ENCODE results near the gene VASN. TPM values are rescaled to one million over a fixed set of nuclear protein-coding genes. Genes with fewer than 3 reads are reported as not detected.

Gene VASN
- total RNA-seq, 1 experiment from 2014 or later: 45.3 TPM

DNA sequence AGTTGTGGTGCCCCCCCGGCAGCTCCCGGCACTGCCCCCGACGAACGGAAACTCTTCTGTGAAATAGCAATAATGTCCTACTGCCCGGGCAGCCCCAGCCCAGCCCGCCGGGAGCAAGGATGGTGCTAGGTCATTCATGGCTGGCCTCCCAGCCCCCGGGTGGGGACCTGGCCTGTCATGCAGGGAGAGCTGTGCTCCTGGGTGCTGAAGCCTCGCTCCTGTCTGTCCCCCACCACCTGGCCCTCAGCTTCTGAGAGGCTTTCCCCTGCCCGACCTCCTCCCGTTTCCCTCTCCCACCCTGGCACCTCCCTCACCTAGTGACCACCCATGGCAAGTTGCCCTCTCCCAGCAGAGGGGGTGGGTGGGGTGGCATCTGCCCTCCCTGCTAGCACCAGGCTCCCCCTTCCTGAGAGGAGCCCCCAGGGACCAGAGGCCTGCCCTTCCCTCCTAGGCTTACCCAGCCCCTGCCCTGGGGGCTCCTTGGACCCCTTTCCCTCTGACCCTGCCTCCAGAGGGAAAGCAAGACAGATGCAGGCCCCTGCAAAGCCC lies 34.0 kb upstream of the VASN start:
- no peak overlapping the region for H3K27ac ChIP-seq
- intact Hi-C loops (cut with micrococcal nuclease; ENCODE audit: unreplicated experiment): no loop called here
- no peak for DNase-seq
- no peaks in the 10 kb centered on the region for H3K36me3 ChIP-seq (ENCODE audit: low read depth)
- no peak overlapping the region for H3K4me2 ChIP-seq
- peaks cover 7% of the 10 kb centered on the region; the same call in 1 of the 2 replicates for H3F3A ChIP-seq (ENCODE audit: insufficient read depth, low read depth)
- H3K9me3 ChIP-seq (ENCODE audit: insufficient read depth, low read depth): no peaks in the 10 kb centered on the region
- peaks cover 5% of the 10 kb centered on the region; the same call in 1 of the 2 replicates for H3K79me2 ChIP-seq (ENCODE audit: low read depth)
- H3K4me3 ChIP-seq: no peak overlapping the region
- H2AFZ ChIP-seq: no peak overlapping the region
- H3K27me3 ChIP-seq (ENCODE audit: insufficient read depth, low read depth): no peaks in the 10 kb centered on the region
- BruUV-seq (replicated peaks): TSS peak; percentile 7
- H3K9me2 ChIP-seq (ENCODE audit: insufficient read depth): no peaks in the 10 kb centered on the region
- ChIA-PET CTCF (no interaction called here), POLR2A (ENCODE audit: unreplicated experiment) (no interaction called here)
- peaks cover 33% of the 10 kb centered on the region for H4K20me1 ChIP-seq (ENCODE audit: insufficient read depth)
- TF ChIP-seq, protein P1, sequence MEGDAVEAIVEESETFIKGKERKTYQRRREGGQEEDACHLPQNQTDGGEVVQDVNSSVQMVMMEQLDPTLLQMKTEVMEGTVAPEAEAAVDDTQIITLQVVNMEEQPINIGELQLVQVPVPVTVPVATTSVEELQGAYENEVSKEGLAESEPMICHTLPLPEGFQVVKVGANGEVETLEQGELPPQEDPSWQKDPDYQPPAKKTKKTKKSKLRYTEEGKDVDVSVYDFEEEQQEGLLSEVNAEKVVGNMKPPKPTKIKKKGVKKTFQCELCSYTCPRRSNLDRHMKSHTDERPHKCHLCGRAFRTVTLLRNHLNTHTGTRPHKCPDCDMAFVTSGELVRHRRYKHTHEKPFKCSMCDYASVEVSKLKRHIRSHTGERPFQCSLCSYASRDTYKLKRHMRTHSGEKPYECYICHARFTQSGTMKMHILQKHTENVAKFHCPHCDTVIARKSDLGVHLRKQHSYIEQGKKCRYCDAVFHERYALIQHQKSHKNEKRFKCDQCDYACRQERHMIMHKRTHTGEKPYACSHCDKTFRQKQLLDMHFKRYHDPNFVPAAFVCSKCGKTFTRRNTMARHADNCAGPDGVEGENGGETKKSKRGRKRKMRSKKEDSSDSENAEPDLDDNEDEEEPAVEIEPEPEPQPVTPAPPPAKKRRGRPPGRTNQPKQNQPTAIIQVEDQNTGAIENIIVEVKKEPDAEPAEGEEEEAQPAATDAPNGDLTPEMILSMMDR (conservative IDR thresholded peaks at IDR 0.05): no peak
- TF ChIP-seq EZH2 (IDR thresholded peaks at IDR 0.05; ENCODE audit: low read depth): no peak
- H3K4me1 ChIP-seq (replicated peaks; ENCODE audit: insufficient read depth): no peaks in the 10 kb centered on the region

GRCh38 chr16:4338125-4338582 lies 33.5 kb upstream of the VASN start:
- Histone ChIP-seq H3K4me3 (no peak overlapping the region), H3K9me2 (ENCODE audit: insufficient read depth) (no peaks in the 10 kb centered on the region), H3F3A (ENCODE audit: insufficient read depth, low read depth) (peaks cover 7% of the 10 kb centered on the region; the same call in 1 of the 2 replicates), H3K27ac (no peak overlapping the region), H2AFZ (no peak overlapping the region), H3K79me2 (ENCODE audit: low read depth) (peaks cover 11% of the 10 kb centered on the region), H3K4me2 (no peak overlapping the region), H3K9me3 (ENCODE audit: insufficient read depth, low read depth) (no peaks in the 10 kb centered on the region), H4K20me1 (ENCODE audit: insufficient read depth) (peaks cover 38% of the 10 kb centered on the region), H3K36me3 (ENCODE audit: low read depth) (no peaks in the 10 kb centered on the region), H3K27me3 (ENCODE audit: insufficient read depth, low read depth) (no peaks in the 10 kb centered on the region), H3K4me1 (replicated peaks; ENCODE audit: insufficient read depth) (no peaks in the 10 kb centered on the region)
- ChIA-PET CTCF (no interaction called here), POLR2A (ENCODE audit: unreplicated experiment) (no interaction called here)
- intact Hi-C loops (cut with micrococcal nuclease; ENCODE audit: unreplicated experiment): no loop called here
- no TSS peak for BruUV-seq (replicated peaks)
- TF ChIP-seq, protein P1 (conservative IDR thresholded peaks at IDR 0.05): no peak
- DNase-seq: no peak

DNA sequence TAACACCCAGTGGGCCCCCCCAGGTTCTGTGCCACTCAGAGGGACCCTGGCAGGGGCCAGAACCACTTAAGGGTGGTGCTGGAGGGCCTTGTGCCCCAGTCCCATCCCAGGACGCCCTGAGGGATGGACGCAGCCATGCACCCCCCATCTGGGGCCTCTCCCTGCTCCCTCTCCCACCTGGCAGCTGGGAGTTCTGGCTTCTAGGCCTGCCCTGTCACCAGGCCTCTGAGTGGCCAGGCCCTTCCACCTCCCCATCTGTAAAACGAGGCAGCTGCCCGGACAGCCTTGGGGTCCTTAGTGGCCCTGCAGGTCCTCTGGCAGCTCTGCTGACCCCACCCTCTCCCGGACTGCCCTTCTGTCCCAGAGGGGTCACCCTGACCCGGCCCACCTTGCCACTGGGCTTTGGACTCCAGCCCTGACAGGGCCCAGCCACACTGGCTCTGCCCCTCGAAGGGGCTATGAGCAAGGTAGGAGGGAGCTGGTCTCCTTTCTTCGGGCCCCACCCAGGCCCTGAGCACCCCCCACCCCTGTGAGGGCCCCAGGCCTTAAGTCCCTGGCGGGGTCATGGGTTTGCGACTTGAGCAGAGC lies 32.8 kb upstream of the VASN start:
- Histone ChIP-seq H3K36me3 (ENCODE audit: low read depth) (no peaks in the 10 kb centered on the region), H2AFZ (no peak overlapping the region), H3K4me2 (no peak overlapping the region), H3K9me3 (ENCODE audit: insufficient read depth, low read depth) (no peaks in the 10 kb centered on the region), H3K4me3 (no peak overlapping the region), H4K20me1 (ENCODE audit: insufficient read depth) (peaks cover 39% of the 10 kb centered on the region), H3K9me2 (ENCODE audit: insufficient read depth) (no peaks in the 10 kb centered on the region), H3K27me3 (ENCODE audit: insufficient read depth, low read depth) (no peaks in the 10 kb centered on the region), H3K4me1 (replicated peaks; ENCODE audit: insufficient read depth) (no peaks in the 10 kb centered on the region), H3K27ac (no peak overlapping the region), H3K79me2 (ENCODE audit: low read depth) (peaks cover 17% of the 10 kb centered on the region), H3F3A (ENCODE audit: insufficient read depth, low read depth) (peaks cover 7% of the 10 kb centered on the region; the same call in 1 of the 2 replicates)
- POLR2A ChIA-PET (ENCODE audit: unreplicated experiment): no interaction called here
- DNase-seq: no peak
- intact Hi-C loops (cut with micrococcal nuclease; ENCODE audit: unreplicated experiment): no loop called here
- no TSS peak for BruUV-seq (replicated peaks)
- no peak for TF ChIP-seq EZH2 (IDR thresholded peaks at IDR 0.05; ENCODE audit: low read depth)
- TF ChIP-seq, protein P1 (conservative IDR thresholded peaks at IDR 0.05): no peak
- CTCF ChIA-PET: interaction anchor here (0.6 to 1.4 kb wide), 3 partner anchors 30 to 187 kb away, joined by 3 to 7 read pairs (median 3); no protein-coding TSS in a partner anchor
